Measurements from ENCODE around the gene SIRT3. TPM values are rescaled to one million over a fixed set of nuclear protein-coding genes. Genes with fewer than 3 reads are reported as not detected.

The SIRT3 gene
- total RNA-seq, 4 donors from 2014 or later: 9.2 to 15.0 (median 12.7) TPM

DNA sequence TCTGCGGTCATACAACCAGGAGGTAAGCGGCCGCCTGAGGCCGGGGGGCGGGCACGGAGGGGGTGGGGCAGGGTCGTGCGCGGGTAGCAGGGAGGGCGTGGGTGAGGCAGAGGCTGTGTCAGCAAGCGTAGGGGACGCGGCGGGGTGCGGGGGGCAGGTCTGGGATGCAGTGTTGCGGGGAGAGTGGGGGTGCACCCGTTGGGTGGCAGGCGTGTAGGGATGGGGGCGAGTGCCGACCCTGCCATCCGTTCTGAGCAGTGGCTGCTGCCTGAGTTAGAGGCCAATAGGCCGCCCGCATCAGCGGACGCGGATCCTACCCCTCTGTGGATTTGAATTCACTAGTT lies 27.3 kb downstream of the SIRT3 start:
- Histone ChIP-seq H3K4me1 (peaks cover 28 to 41% of the 10 kb centered on the region in 2 donors), H3K27ac (peak overlapping the region; percentile 95 to 100 (median 98)), H3K4me3 (peak overlapping the region; percentile 72 to 99 (median 84)), H3K27me3 (no peaks in the 10 kb centered on the region), H3K36me3 (peaks cover 0 to 60% of the 10 kb centered on the region in 2 donors), H3K9me3 (no peaks in the 10 kb centered on the region)
- intact Hi-C loops (cut with DNase I; ENCODE audit: low total_unique reads): loop anchor here (1.0 to 10.0 kb wide), 4 partner anchors 27 to 298 kb away; partner anchors contain the start of genes ANO9, PSMD13, RNH1 and SIRT3
- in situ Hi-C loops (cut with MboI; ENCODE audit: low sequenced_read_pairs in 4 of 4): no loop called here
- no peak for DNase-seq
- TF ChIP-seq, protein P1, sequence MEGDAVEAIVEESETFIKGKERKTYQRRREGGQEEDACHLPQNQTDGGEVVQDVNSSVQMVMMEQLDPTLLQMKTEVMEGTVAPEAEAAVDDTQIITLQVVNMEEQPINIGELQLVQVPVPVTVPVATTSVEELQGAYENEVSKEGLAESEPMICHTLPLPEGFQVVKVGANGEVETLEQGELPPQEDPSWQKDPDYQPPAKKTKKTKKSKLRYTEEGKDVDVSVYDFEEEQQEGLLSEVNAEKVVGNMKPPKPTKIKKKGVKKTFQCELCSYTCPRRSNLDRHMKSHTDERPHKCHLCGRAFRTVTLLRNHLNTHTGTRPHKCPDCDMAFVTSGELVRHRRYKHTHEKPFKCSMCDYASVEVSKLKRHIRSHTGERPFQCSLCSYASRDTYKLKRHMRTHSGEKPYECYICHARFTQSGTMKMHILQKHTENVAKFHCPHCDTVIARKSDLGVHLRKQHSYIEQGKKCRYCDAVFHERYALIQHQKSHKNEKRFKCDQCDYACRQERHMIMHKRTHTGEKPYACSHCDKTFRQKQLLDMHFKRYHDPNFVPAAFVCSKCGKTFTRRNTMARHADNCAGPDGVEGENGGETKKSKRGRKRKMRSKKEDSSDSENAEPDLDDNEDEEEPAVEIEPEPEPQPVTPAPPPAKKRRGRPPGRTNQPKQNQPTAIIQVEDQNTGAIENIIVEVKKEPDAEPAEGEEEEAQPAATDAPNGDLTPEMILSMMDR (IDR thresholded peaks at IDR 0.05 in 4 of 5, conservative IDR thresholded peaks at IDR 0.05 in 1 of 5): no peak
- no peak for TF ChIP-seq POLR2A (IDR thresholded peaks at IDR 0.05)
- ATAC-seq: no peak

DNA sequence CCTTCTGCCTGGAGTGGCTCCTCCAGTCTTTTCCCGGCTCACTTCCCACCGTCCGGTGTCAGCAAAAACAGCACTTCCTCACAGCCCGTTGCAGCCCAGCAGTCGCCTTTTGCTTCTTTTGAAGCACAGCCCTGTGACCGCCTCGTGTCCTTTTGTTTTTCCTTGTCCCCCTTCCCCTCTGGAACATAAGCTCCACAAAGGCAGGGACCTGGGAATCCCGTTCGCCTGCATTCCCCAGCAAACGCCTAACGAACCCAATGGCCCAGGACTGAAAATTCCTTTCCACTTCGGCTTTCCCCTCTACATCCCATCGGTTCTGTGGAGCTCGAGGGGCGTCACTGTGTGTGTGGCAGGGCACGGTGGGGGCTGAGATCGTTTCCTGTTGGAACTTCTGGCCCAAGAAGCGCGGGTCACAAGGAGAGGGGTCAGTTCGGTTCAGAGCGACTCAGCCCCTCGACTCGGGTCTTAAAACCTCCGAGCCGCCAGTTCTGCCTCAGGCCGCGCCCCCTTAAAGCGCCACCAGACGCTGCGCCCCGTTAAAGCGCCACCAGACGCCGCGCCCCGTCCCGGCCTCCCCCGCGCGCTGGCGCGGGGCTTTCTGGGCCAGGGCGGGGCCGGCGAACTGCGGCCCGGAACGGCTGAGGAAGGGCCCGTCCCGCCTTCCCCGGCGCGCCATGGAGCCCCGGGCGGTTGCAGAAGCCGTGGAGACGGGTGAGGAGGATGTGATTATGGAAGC lies 27.8 kb downstream of the SIRT3 start:
- Histone ChIP-seq H3K27me3 (no peaks in the 10 kb centered on the region), H3K27ac (peak overlapping the region; percentile 95 to 100 (median 98)), H3K4me1 (peaks cover 26 to 41% of the 10 kb centered on the region in 2 donors), H3K4me3 (peak overlapping the region; percentile 72 to 99 (median 84)), H3K9me3 (no peaks in the 10 kb centered on the region), H3K36me3 (peaks cover 0 to 57% of the 10 kb centered on the region in 2 donors)
- TF ChIP-seq POLR2A (IDR thresholded peaks at IDR 0.05): peak; percentile 87 to 91
- TF ChIP-seq, protein P1 (IDR thresholded peaks at IDR 0.05 in 4 of 5, conservative IDR thresholded peaks at IDR 0.05 in 1 of 5): no peak
- peak; percentile 53 to 56 for ATAC-seq
- DNase-seq: peak; percentile 58 to 74
- in situ Hi-C loops (cut with MboI; ENCODE audit: low sequenced_read_pairs in 4 of 4) (no loop called here), intact Hi-C loops (cut with DNase I; ENCODE audit: low total_unique reads) (loop anchor here (1.0 to 10.0 kb wide), 4 partner anchors 28 to 299 kb away; partner anchors contain the start of genes ANO9, PSMD13, RNH1 and SIRT3)

DNA sequence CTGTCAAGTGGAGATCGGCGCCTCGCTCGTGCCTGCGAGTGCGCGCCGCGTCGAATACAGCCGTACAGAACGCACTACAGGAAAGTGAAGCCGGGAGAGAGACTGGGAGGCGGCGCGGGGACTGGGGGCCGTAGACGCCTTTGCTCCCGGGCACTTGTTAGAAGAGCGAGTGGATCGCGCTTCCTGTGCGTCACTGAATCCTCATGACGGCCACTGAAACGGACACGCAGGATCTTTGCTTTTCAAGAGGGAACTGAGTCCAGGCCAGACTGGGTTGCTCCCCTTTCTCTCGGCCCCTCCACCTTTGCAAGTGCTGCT lies 28.3 kb downstream of the SIRT3 start:
- Histone ChIP-seq H3K36me3 (peaks cover 0 to 57% of the 10 kb centered on the region in 2 donors), H3K4me1 (peaks cover 26 to 41% of the 10 kb centered on the region in 2 donors), H3K9me3 (no peaks in the 10 kb centered on the region), H3K27ac (peak overlapping the region; percentile 95 to 100 (median 98)), H3K27me3 (no peaks in the 10 kb centered on the region), H3K4me3 (peak overlapping the region; percentile 72 to 99 (median 84))
- TF ChIP-seq, protein P1 (IDR thresholded peaks at IDR 0.05 in 4 of 5, conservative IDR thresholded peaks at IDR 0.05 in 1 of 5): no peak
- TF ChIP-seq POLR2A (IDR thresholded peaks at IDR 0.05): no peak
- DNase-seq (no peak), ATAC-seq (peak; percentile 36 to 47)
- intact Hi-C loops (cut with DNase I; ENCODE audit: low total_unique reads): loop anchor here (1.0 to 10.0 kb wide), 4 partner anchors 28 to 299 kb away; partner anchors contain the start of genes ANO9, PSMD13, RNH1 and SIRT3
- in situ Hi-C loops (cut with MboI; ENCODE audit: low sequenced_read_pairs in 4 of 4): no loop called here

DNA sequence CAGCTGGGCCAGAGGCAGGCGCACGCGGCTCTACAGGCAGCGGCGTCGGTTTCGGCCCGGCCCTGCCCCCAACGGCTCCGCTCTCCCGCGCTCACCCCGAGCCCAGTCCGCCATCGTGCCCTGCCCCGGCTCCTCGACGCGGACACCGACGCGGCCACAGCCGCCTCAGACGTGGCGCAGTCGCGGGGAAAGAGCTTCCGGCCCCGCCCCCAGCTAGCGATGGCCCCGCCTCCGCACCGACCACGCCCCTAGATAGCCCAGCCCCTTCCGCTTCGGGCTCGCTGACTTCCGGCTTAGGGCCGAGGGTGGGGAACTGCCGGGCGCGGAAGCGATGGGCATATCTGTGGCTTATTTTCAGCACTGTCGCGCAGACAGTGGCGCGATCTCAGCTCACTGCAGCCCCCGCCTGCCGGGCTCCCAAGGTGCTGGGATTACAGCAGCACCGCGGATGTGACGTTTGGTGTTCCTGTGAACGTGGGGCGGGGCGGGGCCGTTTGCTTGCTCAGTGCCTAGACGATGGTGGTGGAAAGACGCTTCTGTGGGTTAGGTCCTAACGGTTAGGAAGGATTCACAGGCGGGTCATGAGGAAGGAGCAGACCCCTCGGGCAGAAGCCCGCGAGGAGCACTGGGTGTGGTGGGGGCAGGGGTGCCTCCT lies 28.8 kb downstream of the SIRT3 start, which contains the start of the genes BET1L and RIC8A:
Gene BET1L (minus strand): TSS at position 192 of the 655 bp plus-strand sequence. CDS start 78 bp downstream, at position 114.
Gene RIC8A (plus strand): TSS at position 501 of the 655 bp plus-strand sequence. CDS start 1,147 bp downstream, outside the sequence.
- Histone ChIP-seq H3K27me3 (no peaks in the 10 kb centered on the region), H3K4me1 (peaks cover 26 to 41% of the 10 kb centered on the region in 2 donors), H3K27ac (peak within 1 kb of the TSS; percentile 95 to 100 (median 98)), H3K9me3 (no peaks in the 10 kb centered on the region), H3K36me3 (peaks cover 0 to 53% of the 10 kb centered on the region in 2 donors), H3K4me3 (peak within 1 kb of the TSS; percentile 72 to 99 (median 84))
- DNase-seq: peak; percentile 87 to 96
- TF ChIP-seq POLR2A (IDR thresholded peaks at IDR 0.05): peak; percentile 94 to 96
- TF ChIP-seq, protein P1 (IDR thresholded peaks at IDR 0.05 in 4 of 5, conservative IDR thresholded peaks at IDR 0.05 in 1 of 5): no peak
- in situ Hi-C loops (cut with MboI; ENCODE audit: low sequenced_read_pairs in 4 of 4) (no loop called here), intact Hi-C loops (cut with DNase I; ENCODE audit: low total_unique reads) (loop anchor here (5.0 to 10.0 kb wide), 3 partner anchors 145 to 300 kb away; partner anchors contain the start of genes ANO9 and RNH1)
- ATAC-seq: peak; percentile 84 to 87

All from gastrocnemius medialis (tissue), 4 donors.